K562 (cell line): ENCODE results near the gene LENEP. TPM values are rescaled to one million over a fixed set of nuclear protein-coding genes. Genes with fewer than 3 reads are reported as not detected.

Experiments
- ATAC-seq: fragments of 200-7000 bp; cut with Tn5 transposase; 3 replicates; pipeline ENCODE4 v1.9.1; 2020; ENCODE audit warnings: moderate library complexity
- BruUV-seq: library from RNA; stranded (reverse); fragments of 400-500 nt; replicated peaks from 2 replicates; lab custom pipeline; 2021; lab: Mats Ljungman, UMichigan
- CTCF ChIA-PET: fragments of 300-600 bp; formaldehyde crosslinking; extraction: SDS; loops from one replicate; lab custom pipeline; 2021; ENCODE audit warnings: low intra/inter-chr PET ratio; lab: Yijun Ruan, JAX
- POLR2A ChIA-PET: fragments of 300-600, 350-650 bp; sonication (Branson Sonifier 250); formaldehyde crosslinking; extraction: SDS; loops from one replicate; lab custom pipeline; 2021; ENCODE audit warnings: antibody characterized with exemption, inconsistent platforms; lab: Yijun Ruan, JAX
- DNase-seq, 4 experiments: peaks; one replicate each; pipeline versions ENCODE4 v3.0.0 to v3.0.0-alpha.2; 2011 to 2018; ENCODE audit warnings: low spot score in 3 of 4, mixed read lengths in 3 of 4; ENCODE audit errors: extremely low read depth in 1 of 4
- FAIRE-seq: peaks from 2 replicates; lab custom pipeline; 2011; peaks lifted over from hg19 to GRCh38; lab: Jason Lieb, UNC
- H2AFZ ChIP-seq: 2 replicates; pipeline ENCODE4 v1.6.0; 2011; ENCODE audit warnings: low read depth, low read length, control low read depth, inconsistent platforms
- H3K27ac ChIP-seq: fragments of 200-600 bp; 3 replicates; pipeline ENCODE4 v1.8.0; 2011; ENCODE audit warnings: low read depth, mild to moderate bottlenecking, control low read depth, inconsistent platforms, low read length, moderate library complexity, mixed read lengths; ENCODE audit errors: extremely low read depth
- H3K27me3 ChIP-seq, 2 experiments: fragments of 300-600 bp in 1 of 2; 2 replicates in 1 of 2; 3 replicates in 1 of 2; pipeline versions ENCODE4 v1.6.0 to v1.8.0; 2011; ENCODE audit warnings: inconsistent platforms in 2 of 2, low read length in 2 of 2, mild to moderate bottlenecking in 1 of 2, mixed read lengths in 1 of 2, moderate library complexity in 1 of 2; ENCODE audit not compliant: control insufficient read depth in 2 of 2, insufficient read depth in 2 of 2
- H3K36me3 ChIP-seq: fragments of 300-600 bp; 3 replicates; pipeline ENCODE4 v1.8.0; 2011; ENCODE audit warnings: mild to moderate bottlenecking, low read length, inconsistent platforms; ENCODE audit not compliant: control insufficient read depth, insufficient read depth
- H3K4me1 ChIP-seq, 2 experiments: fragments of 200-600 bp in 1 of 2; replicated peaks in 1 of 2; 2 replicates in 1 of 2; 3 replicates in 1 of 2; pipeline versions ENCODE4 v1.5.1 to v1.8.0; 2011; ENCODE audit warnings: inconsistent platforms in 2 of 2, low read length in 2 of 2, mild to moderate bottlenecking in 1 of 2, mixed read lengths in 1 of 2, moderate library complexity in 1 of 2; ENCODE audit not compliant: control insufficient read depth in 2 of 2, insufficient read depth in 2 of 2
- H3K4me2 ChIP-seq: 2 replicates; pipeline ENCODE4 v1.6.1; 2011; ENCODE audit warnings: low read length, control low read depth, inconsistent platforms, mixed read lengths; ENCODE audit not compliant: insufficient read depth
- H3K4me3 ChIP-seq: fragments of 200-600 bp; sonication (generic), shearing (Covaris generic); 2 replicates; pipeline ENCODE4 v1.5.1; 2016; ENCODE audit warnings: control low read depth, inconsistent platforms
- H3K79me2 ChIP-seq: fragments of 200-600 bp; 3 replicates; pipeline ENCODE4 v1.8.0; 2011; ENCODE audit warnings: low read length, inconsistent platforms; ENCODE audit not compliant: control insufficient read depth, insufficient read depth
- H3K9ac ChIP-seq, 2 experiments: 2 replicates each; pipeline versions ENCODE4 v1.6.0 to v1.6.1; 2011; ENCODE audit warnings: low read depth in 2 of 2, low read length in 2 of 2, control low read depth in 1 of 2, inconsistent platforms in 1 of 2, mild to moderate bottlenecking in 1 of 2, mixed read lengths in 1 of 2; ENCODE audit not compliant: insufficient read depth in 1 of 2
- H3K9me1 ChIP-seq: one replicate; pipeline ENCODE4 v1.6.0; 2011; ENCODE audit warnings: inconsistent platforms, mild to moderate bottlenecking, low read length, moderate library complexity; ENCODE audit not compliant: control insufficient read depth, insufficient read depth
- H3K9me3 ChIP-seq: replicated peaks from 2 replicates; pipeline ENCODE4 v1.5.1; 2011; ENCODE audit warnings: low read depth, low read length, inconsistent platforms; ENCODE audit not compliant: control insufficient read depth, insufficient read depth
- H4K20me1 ChIP-seq: replicated peaks from 2 replicates; pipeline ENCODE4 v1.6.1; 2011; ENCODE audit warnings: low read length, inconsistent platforms, mixed read lengths; ENCODE audit not compliant: control insufficient read depth, insufficient read depth
- BCLAF1 ChIP-seq, 2 experiments: fragments of 450-650 bp in 1 of 2; IDR thresholded peaks; 2 replicates each; pipeline ENCODE4 v1.6.1; 2011 to 2017; ENCODE audit warnings: low read depth in 2 of 2, antibody characterized with exemption in 1 of 2, borderline replicate concordance in 1 of 2, low read length in 1 of 2, mild to moderate bottlenecking in 1 of 2, mixed read lengths in 1 of 2; ENCODE audit not compliant: control insufficient read depth in 1 of 2
- FOXJ2 ChIP-seq: fragments of 200-800 bp; sonication (Bioruptor generic); IDR thresholded peaks from 2 replicates; pipeline ENCODE4 v1.6.1; 2016; ENCODE audit warnings: missing genetic modification characterization, missing compliant biosample characterization
- PTRF ChIP-seq: fragments of 450-650 bp; IDR thresholded peaks from 2 replicates; pipeline ENCODE4 v1.6.1; 2016; ENCODE audit warnings: mild to moderate bottlenecking, missing genetic modification characterization, missing compliant biosample characterization
- SMC3 ChIP-seq: conservative IDR thresholded peaks from 2 replicates; pipeline ENCODE4 v1.6.1; 2011; ENCODE audit warnings: low read depth, low read length, improper control_type of control experiment; ENCODE audit not compliant: insufficient read depth
- TBL1XR1 ChIP-seq, 2 experiments: IDR thresholded peaks; 2 replicates each; pipeline ENCODE4 v1.6.1; 2012; ENCODE audit warnings: improper control_type of control experiment in 2 of 2, low read length in 2 of 2, mild to moderate bottlenecking in 1 of 2
- U2AF2 ChIP-seq: fragments of 200-400 bp; formaldehyde crosslinking; optimal IDR thresholded peaks from 2 replicates; pipeline ENCODE3; 2017; ENCODE audit warnings: low read depth, mild to moderate bottlenecking, low read length
- XRCC3 ChIP-seq: fragments of 450-650 bp; IDR thresholded peaks from 2 replicates; pipeline ENCODE4 v1.6.1; 2017; ENCODE audit warnings: mild to moderate bottlenecking, moderate library complexity
- ZBTB17 ChIP-seq: fragments of 450-650 bp; formaldehyde crosslinking; IDR thresholded peaks from 2 replicates; pipeline ENCODE4 v1.4.0; 2020; ENCODE audit warnings: mild to moderate bottlenecking
- ZNF24 ChIP-seq: fragments of 450-650 bp; IDR thresholded peaks from 2 replicates; pipeline ENCODE4 v1.6.1; 2016
- WGBS: fragments of 100-300 bp; shearing (Covaris generic); methylation state at CpG from one replicate; pipeline ENCODE4 v1.1.6; 2016; ENCODE audit warnings: low coverage, mixed read lengths; ENCODE audit not compliant: insufficient coverage; ENCODE audit errors: missing lambda C conversion rate; 5-methylcytosine and 5-hydroxymethylcytosine counted together
- in situ Hi-C: fragments of 300-500 bp; cut with MboI; formaldehyde crosslinking; loops from 4 replicates; pipeline ENCODE4 v1.15.0; 2018; ENCODE audit warnings: inconsistent platforms, mixed read lengths
- intact Hi-C: fragments of 100-400 bp; cut with micrococcal nuclease; formaldehyde crosslinking; loops from 2 replicates; pipeline ENCODE4 v1.14.2; 2022
- polyA plus RNA-seq, 8 experiments: library from polyadenylated mRNA; depleted of rRNA in 4 of 8; stranded (reverse) in 5 of 8; unstranded in 3 of 8; fragments of >200 nt; fragmentation: Nextera tagmentation in 2 of 8; fragmentation: Illumina TruSeq in 1 of 8; extraction: Ambion mirVana in 2 of 8; extraction: Trizol in 1 of 8; gene quantifications; 2 replicates each; pipeline versions ENCODE4 v1.2.1 to v1.2.3, GENCODE V29; 2011 to 2014; ENCODE audit warnings: inconsistent platforms in 1 of 8, missing spikeins in 1 of 8
- total RNA-seq, 7 experiments: library from RNA; depleted of rRNA in 6 of 7; stranded (reverse); fragments of >200 nt in 6 of 7; fragmentation: Illumina TruSeq in 2 of 7; extraction: Trizol in 2 of 7; gene quantifications; 2 replicates each; pipeline versions ENCODE4 v1.2.1 to v1.2.3, GENCODE V29; 2011 to 2021; ENCODE audit warnings: low replicate concordance in 1 of 7

Gene LENEP
- total and polyA plus RNA-seq, 9 of the 15 experiments (the other 6 are each of a cell fraction or from before 2014, with no cell fraction given): 0.23 to 0.87 (median 0.67) TPM; not detected in 5

GRCh38 chr1:155034318-155035208, 41.2 kb downstream of the LENEP start:
- Histone ChIP-seq H3K9me1 (no peaks in the 10 kb centered on the region), H3K79me2 (no peaks in the 10 kb centered on the region), H3K4me1 (peaks cover 3 to 13% of the 10 kb centered on the region in 2 experiments; a peak in 2 of 5 replicates), H3K4me3 (no peak overlapping the region), H3K4me2 (no peak overlapping the region), H3K9me3 (no peaks in the 10 kb centered on the region), H3K27me3 (peaks cover 0 to 23% of the 10 kb centered on the region in 2 experiments; a peak in 3 of 5 replicates), H3K9ac (peak overlapping the region in 1 of 2 experiments; percentile 20; a peak in 2 of 4 replicates), H3K27ac (no peak overlapping the region), H4K20me1 (no peaks in the 10 kb centered on the region), H3K36me3 (no peaks in the 10 kb centered on the region), H2AFZ (no peak overlapping the region)
- FAIRE-seq: no peak
- POLR2A ChIA-PET: interaction anchor here (0.6 to 0.9 kb wide), 4 partner anchors 17 to 148 kb away, joined by 3 to 4 read pairs (median 4); no protein-coding TSS in a partner anchor
- BruUV-seq: no TSS peak
- TF ChIP-seq PTRF (tag) (no peak), ZNF24 (peak; percentile 92; the same call in 1 of the 2 replicates)
- ATAC-seq: no peak
- intact Hi-C loops (no loop called here), in situ Hi-C loops (no loop called here)
- CTCF ChIA-PET: no interaction called here
- no peak for DNase-seq
- 20% methylated on average over 17 of the region's 20 CpGs for WGBS

GRCh38 chr1:155035936-155036335, 42.5 kb downstream of the LENEP start:
- CTCF ChIA-PET: no interaction called here
- 38% methylated on average over 2 of the region's 2 CpGs for WGBS
- in situ Hi-C loops: no loop called here
- no peak overlapping the region for H3K4me3 ChIP-seq
- no peaks in the 10 kb centered on the region for H3K36me3 ChIP-seq
- no peak overlapping the region for H3K4me2 ChIP-seq
- no peak overlapping the region for H2AFZ ChIP-seq
- H3K79me2 ChIP-seq: no peaks in the 10 kb centered on the region
- no peak for ATAC-seq
- H3K27me3 ChIP-seq: peaks cover 0 to 23% of the 10 kb centered on the region in 2 experiments; a peak in 3 of 5 replicates
- DNase-seq: no peak
- no peak for FAIRE-seq
- H3K27ac ChIP-seq: no peak overlapping the region
- intact Hi-C loops: no loop called here
- no peak overlapping the region for H3K9ac ChIP-seq
- H3K9me3 ChIP-seq: no peaks in the 10 kb centered on the region
- no TSS peak for BruUV-seq
- H3K4me1 ChIP-seq: peaks cover 3% of the 10 kb centered on the region in 2 experiments; a peak in 2 of 5 replicates
- H4K20me1 ChIP-seq: no peaks in the 10 kb centered on the region
- no peaks in the 10 kb centered on the region for H3K9me1 ChIP-seq
- POLR2A ChIA-PET: interaction anchor here (0.7 kb wide), 1 partner anchor 14 kb away, joined by 4 read pairs; no protein-coding TSS in a partner anchor
- TF ChIP-seq SMC3 (no peak), ZBTB17 (CRISPR knock-in tag) (no peak), U2AF2 (no peak), XRCC3 (no peak), FOXJ2 (tag) (no peak), BCLAF1 (IDR thresholded peaks at IDR 0.05; ENCODE audit: borderline replicate concordance in 1 of 2, control insufficient read depth in 1 of 2, low read depth in 2 of 2, low read length in 1 of 2) (no peak), TBL1XR1 (IDR thresholded peaks at IDR 0.05; ENCODE audit: low read length in 2 of 2) (no peak)
